NCI-H345 (cell line): ENCODE data around the gene SENP3.

ENCODE experiments used
- DNase-seq: peaks from one replicate; lab custom pipeline; 2025; lab: John Stamatoyannopoulos, UW

Gene SENP3

DNA sequence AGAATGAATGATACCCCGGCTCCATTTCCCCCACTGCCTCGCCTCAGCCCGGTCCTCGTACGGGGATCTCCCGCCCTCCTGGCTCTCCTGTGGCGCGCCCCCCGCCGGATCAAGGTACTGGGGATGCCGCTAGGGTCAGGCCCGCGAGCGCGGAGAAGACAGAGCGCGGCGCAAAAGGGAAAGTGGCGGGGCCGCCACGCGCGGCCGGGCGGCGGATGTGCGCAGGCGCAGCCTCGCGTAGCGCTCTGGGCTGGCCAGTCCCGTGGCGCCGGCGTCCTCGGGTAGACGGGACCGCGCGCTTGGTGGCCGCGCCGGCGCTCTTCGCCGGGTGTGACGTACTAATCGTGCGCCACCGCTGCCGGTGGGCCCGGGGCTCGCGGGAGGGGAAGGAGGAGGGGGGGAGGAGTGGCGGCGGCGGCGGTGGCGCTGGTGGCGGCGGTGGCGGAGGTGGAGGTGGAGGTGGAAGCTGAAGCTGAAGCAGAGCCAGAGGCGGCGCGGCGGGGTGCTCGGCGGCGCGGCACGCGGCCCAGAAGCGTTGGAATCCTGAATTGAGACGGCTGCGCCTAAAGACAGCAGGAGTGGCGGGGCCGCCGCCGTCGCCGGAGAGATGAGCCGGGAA lies at the start of gene SENP3:
Gene SENP3 (plus strand): TSS at position 331 of the 619 bp plus-strand sequence. CDS start 1,158 bp downstream, outside the sequence.
- peak; percentile 88 for DNase-seq

DNA sequence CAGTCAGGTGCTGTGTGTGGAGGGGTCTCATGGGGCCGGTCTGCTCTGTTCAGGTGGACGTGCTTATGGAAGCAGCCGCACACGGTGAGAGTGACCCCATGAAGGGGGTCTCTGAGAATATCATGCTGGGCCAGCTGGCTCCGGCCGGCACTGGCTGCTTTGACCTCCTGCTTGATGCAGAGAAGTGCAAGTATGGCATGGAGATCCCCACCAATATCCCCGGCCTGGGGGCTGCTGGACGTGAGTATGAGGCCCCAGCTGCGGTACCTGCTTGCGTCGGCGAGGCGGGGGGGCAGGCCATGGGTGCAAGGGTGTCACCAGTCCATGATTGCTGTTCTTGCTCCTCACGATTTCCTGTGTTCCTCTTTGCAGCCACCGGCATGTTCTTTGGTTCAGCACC lies 49.6 kb upstream of the SENP3 start:
- DNase-seq, result no peak

DNA sequence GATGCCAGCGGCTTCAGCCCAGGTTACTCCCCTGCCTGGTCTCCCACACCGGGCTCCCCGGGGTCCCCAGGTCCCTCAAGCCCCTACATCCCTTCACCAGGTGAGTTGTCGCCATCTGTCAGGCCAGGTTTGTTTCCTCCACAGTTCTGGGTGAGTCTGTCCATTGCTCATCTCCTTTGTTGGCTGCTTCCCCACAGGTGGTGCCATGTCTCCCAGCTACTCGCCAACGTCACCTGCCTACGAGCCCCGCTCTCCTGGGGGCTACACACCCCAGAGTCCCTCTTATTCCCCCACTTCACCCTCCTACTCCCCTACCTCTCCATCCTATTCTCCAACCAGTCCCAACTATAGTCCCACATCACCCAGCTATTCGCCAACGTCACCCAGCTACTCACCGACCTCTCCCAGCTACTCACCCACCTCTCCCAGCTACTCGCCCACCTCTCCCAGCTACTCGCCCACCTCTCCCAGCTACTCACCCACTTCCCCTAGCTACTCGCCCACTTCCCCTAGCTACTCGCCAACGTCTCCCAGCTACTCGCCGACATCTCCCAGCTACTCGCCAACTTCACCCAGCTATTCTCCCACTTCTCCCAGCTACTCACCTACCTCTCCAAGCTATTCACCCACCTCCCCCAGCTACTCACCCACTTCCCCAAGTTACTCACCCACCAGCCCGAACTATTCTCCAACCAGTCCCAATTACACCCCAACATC lies 48.7 kb upstream of the SENP3 start:
- no peak for DNase-seq

DNA sequence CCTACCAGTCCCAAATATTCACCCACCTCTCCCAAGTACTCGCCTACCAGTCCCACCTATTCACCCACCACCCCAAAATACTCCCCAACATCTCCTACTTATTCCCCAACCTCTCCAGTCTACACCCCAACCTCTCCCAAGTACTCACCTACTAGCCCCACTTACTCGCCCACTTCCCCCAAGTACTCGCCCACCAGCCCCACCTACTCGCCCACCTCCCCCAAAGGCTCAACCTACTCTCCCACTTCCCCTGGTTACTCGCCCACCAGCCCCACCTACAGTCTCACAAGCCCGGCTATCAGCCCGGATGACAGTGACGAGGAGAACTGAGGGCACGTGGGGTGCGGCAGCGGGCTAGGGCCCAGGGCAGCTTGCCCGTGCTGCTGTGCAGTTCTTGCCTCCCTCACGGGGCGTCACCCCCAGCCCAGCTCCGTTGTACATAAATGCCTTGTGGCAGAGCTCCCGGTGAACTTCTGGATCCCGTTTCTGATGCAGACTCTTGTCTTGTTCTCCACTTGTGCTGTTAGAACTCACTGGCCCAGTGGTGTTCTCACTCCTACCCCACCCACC lies 47.8 kb upstream of the SENP3 start:
- no peak for DNase-seq

DNA sequence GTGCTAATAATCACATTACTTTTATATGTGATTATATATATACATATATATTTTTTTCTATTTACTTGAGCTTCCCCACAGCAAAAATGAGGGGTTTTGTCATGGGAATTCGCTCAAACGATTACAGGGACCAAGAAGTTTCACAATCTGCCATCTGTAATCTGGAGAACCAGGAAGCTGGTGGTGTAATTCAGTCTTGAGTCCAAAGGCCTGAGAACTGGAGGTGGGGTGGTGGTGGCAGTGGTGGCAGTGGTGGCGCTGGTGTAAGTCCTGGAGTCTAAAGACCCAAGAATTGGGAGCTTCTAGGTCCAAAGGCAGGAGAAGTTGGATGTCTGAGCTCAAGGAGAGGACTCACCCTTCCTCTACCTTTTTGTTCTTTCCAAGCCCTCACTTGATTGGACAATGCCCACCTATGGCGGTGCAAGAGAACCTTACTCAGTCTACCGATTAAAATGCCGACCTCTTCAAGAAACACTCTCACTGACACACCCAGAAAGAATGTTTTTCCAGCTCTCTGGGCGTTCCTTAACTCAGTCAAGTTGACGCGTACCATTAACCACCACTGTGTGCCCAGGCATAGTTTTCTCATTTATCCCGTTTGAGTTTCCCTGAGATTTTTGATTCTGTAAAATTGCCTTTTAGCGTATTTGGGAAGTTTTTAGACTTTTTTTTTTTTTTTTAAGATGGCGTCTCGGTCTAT lies 45.7 kb upstream of the SENP3 start:
- no peak for DNase-seq

DNA sequence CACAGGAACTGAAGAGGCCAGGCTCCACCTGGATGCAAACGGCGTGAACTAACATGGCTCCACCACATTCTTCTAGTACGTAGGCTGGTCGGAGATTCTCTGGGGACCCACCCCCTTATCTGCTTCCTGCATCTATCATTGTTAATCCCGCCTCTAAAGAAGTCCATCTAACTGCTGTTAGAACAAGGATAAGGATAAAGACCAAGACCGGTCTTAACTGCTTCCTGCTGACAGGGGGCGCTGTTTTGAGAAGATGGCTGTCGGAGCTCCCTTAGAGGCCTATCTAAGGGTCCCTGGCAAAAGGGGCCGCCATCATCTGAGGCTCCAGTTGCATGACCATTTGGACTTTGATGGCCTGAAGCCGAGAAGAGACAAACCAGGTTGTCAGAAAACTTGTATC lies 38.7 kb upstream of the SENP3 start:
- DNase-seq, result no peak

DNA sequence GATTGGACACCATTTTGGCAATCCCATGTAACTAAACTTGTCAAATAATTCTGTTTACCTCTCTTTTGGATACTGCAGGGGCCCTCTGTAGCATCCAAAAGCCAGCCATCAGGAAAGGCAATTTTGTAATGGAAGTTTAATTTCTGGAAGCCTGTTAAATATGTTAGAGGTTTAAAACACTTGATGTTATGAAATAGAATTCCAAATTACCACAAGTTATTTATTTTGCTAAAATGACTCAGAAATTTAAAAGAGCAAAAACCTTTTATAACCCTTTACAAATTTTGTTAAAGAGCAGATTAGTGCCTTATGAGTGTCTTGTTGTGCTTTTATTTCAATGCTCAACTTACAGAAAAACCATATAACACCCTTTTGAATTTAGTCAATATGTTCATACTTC lies 32.9 kb upstream of the SENP3 start:
- no peak for DNase-seq

DNA sequence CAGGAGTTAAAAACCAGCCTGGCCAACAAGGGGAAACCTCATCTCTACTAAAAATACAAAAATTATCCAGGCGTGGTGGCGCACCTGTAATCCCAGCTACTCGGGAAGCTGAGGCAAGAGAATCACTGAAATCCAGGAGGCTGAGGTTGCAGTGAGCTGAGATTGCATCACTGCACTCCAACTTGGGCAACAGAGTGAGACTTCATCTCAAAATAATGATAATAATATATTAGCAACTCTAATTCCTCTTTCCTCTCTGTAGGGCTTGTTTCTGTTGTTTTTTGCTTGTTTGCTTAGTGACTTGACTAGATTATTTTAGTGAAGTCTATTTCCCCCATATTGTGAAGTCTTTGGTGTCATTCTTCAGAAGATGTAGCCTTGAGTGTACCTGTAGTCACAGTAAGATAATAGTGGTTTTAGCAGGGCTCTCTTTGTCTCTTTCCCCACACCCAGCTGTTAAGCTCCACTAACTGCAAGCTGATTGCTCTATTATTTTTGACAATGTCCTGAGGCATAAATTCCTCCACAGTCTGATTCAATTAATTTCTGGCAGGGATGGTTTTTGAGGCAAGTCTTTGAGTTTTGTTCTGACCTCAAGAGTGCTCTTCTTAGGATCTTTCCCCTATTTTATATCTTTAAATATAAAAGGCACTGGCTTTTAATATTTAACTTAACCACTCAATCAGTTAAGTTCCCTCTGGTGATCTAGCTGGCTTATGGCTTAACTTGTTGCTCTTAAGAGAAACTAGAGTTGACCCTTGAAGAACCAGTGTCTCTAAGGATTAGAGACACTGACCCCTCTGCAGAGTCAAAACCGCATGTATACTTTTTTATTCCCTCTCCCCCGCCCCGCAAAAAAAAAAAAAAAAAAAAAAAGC lies 31.5 kb upstream of the SENP3 start:
- DNase-seq, result no peak

DNA sequence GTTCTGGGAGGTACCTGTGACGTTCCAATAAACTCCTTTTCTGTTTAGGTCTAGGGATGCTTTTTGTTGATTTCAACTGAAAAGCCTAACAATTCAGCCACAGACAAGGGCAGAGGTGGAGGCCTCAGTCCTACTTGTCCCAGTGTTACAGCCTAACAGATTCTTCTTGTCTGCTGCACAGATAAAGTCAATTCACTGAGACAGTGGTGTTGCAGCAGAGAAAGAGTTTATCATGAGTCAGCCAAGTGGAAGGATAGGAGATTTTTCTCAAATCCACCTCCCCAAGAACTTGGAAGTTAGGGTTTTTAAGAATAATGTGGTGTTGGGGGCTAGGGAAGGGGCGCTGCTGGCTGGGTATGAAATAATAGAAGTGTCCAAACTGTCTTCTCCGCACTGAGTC lies 23.7 kb upstream of the SENP3 start:
- no peak for DNase-seq

DNA sequence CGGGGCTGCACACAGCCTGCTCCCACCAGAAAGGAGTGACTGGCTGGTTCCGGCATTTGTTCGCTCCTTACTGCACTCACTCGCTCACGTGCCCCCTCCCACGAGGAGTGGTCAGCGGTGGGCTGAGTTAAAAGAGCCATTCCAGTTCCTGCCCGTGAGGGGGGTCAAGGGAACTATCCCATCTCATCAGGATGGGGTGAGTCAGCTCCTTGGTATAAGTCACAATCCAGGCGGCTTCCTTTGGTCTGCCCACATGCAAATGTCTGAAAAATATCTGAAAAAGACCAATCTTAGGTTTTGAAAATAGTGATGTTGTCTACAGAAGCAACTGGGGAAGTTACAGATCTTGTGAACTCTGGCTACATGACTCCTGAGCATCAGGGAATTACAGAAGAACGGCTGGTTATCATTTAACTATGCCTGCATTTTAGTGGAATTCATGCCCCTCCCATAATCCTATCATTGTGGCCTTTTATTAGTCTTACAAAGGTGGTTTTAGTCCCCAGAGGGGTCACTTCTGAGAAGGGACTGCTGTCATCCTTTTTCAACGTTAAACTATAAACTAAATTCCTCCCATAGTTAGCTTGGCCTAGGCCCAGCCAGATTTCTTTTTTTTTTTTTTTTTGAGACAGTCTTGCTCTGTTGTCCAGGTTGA lies 22.7 kb upstream of the SENP3 start:
- no peak for DNase-seq

DNA sequence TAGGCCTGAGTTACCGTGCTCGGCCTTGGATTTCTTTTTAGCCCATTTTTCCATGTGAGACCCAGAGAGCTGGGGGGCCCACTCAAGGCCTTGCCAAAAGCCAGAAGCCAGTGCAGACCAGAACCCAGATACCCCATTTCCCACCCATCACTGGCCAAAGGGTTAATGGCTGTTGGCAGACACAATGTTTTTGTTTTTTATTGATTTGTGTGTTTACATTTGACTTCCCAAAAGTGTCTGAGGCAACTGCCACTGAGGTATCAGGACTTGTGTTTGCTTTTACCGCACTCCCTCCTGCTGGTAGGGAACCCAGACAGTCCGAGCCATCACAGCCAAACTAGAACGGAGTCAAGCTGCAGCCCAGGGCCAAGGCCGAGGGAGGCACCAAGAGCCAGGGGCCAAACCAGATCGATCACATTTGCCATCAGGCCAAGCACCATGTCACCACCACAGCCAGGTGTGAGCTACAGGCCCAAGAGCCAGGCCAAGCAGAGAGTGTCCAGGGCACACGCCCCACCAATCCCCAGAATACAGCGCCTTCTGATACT lies 20.6 kb upstream of the SENP3 start:
- DNase-seq, result no peak

DNA sequence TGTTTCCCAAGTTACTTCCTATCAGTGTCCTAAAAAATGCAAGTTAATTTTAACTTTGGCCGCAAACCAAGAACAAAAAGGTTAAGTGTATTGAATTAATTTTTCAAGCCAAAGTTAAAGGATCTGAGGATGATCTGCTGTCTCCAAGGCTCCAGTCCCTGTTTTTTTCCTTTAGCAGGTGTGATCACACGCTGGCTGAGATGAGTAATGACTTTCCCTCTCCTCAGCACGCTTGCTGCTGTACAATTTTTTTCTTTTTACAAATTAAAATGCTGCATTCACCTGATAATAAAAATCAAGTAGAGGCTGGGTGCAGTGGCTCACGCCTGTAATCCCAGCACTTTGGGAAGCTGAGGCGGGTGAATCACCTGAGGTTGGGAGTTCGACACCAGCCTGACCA lies 16.8 kb upstream of the SENP3 start:
- DNase-seq, result no peak

DNA sequence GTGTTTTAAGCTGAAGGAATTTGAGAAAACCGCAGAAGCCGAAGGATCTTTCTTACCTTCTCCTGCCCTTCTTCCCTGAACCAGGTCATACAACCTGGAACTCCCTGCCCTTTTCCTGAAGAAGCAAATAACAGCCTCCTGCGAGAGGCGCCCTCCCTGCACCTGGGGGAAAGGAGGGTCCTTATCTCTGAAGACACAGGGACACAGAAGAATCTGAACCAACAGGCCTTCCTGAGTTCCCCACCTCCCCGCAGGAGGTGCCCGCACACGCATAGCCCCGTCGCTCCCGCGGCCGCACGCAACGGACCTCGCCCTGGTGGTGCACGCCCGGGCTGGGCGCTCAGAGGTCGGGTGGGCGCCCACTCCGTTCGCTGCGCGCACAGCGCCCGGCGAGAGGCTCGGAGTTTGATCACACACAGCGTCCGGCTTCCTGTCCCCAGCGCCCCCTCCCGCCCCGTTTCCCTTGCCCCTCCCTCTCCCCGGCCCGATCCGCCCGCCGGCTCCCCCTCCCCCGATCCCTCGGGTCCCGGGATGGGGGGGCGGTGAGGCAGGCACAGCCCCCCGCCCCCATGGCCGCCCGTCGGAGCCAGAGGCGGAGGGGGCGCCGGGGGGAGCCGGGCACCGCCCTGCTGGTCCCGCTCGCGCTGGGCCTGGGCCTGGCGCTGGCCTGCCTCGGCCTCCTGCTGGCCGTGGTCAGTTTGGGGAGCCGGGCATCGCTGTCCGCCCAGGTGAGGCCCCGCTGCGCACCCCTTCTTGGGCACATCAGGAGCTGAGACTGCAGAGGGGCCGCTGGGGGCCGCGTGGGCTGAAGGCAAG lies 12.9 kb upstream of the SENP3 start, which contains the start of gene TNFSF12:
Gene TNFSF12 (plus strand): TSS at position 474 of the 816 bp plus-strand sequence. CDS start 96 bp downstream, at position 570.
- DNase-seq, result peak; percentile 12

DNA sequence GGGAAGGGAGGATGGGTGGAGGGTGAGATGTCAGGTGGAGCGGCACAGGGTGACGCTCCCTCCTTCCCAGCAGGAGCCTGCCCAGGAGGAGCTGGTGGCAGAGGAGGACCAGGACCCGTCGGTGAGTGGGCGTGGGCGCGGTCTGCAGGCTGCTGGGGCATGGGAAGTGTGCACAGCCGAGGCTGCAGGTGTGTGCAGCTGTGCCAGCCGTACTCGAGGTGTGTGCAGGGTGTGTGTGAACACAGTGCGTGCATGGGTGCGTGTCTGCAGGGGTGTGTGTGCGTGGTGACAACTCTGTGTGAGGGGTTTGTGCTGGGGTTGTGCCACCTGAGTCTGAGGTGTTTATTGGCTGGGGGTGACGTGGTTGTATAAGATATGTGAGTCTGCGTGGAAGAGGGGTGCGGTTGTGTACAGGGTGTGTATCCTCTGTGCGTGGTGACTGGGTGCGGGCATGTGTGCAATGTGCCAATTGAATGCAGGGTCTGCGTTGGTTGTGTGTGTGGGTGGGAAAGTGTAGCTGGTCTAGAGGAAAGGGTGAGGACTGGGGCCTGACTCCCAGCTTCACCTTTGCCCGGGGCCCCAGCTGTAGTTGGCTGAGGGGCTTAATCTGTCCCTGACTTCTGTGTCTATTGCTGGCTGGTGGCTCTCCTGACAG lies 12.2 kb upstream of the SENP3 start:
- DNase-seq, result no peak

DNA sequence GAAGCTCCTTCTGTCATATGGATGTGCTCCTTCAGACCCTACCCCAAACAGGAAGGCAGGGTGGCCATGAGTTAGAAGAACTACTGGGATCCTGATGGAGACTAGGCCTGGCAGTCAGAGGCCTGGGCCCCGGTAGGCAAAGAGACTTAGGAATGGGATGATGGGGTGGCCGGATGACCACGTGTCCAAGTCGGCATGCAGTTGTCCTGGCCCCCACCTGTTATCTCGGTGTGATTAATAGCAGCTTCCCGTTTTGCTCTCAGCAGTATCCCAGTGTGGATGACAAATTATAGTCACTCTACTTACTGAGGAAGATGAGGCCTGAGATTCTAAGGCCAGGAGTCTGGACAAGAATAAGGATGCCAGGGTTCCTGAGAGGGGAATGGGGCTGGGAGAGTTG lies 11.4 kb upstream of the SENP3 start:
- DNase-seq, result no peak

DNA sequence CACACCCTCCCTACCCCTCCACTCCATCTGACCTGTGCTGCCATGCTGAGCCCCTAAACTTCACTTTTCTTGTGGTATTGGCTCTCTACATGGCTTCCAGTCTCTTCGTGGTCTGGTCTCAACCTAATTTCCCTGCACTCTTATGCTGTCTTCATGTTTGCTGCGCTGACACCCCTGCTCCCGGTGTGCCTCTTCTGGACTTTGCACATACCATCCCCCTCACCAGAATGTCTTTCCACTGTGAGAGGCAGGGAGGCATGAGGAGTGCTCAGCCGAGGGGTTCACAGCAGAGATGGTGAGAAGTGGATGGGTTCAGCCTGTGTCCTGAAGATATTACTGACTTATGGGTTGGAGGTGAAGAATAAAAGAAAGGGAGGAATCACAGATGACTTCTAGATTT lies 10.3 kb upstream of the SENP3 start:
- DNase-seq, result no peak

DNA sequence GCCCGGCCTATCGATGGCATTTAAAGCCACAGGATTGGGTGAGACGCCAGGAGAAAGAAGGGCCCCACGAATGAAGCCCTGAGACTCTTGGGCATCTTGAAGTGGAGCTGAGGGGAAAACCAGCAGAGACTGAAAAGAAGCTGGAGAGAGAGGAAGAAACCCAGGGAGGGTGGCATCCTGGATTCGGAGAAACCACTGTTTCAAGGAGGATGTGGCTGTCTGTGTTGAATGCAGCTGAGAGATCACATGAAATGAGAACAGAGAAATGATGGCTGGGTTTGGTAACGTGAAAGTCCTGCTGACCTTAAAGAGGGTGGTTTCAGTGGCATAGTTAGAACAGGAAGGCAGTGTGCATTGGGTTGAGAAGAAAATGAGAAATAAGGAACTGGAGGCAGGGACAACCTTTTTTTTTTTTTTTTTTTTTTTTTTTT lies 9.1 kb upstream of the SENP3 start:
- no peak for DNase-seq

DNA sequence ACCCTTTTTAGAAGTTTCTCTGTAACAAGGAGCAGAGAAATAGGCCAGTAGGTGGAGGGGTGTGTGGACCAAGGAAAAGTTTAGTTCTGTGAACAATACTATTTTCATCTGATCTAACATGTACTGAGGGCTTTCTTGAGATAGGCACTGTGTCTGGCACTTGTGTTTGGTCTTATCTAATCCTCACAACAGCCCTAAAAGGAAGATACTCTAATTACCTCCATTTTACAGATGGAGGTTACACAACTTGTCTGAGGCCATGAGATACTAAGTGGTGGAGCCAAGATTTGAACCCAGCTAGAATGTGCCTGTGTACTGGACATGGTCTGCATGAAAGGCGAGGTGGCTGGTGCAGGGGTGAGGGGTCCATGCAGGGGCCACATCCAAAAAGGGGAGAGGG lies 8.4 kb upstream of the SENP3 start:
- DNase-seq, result no peak

DNA sequence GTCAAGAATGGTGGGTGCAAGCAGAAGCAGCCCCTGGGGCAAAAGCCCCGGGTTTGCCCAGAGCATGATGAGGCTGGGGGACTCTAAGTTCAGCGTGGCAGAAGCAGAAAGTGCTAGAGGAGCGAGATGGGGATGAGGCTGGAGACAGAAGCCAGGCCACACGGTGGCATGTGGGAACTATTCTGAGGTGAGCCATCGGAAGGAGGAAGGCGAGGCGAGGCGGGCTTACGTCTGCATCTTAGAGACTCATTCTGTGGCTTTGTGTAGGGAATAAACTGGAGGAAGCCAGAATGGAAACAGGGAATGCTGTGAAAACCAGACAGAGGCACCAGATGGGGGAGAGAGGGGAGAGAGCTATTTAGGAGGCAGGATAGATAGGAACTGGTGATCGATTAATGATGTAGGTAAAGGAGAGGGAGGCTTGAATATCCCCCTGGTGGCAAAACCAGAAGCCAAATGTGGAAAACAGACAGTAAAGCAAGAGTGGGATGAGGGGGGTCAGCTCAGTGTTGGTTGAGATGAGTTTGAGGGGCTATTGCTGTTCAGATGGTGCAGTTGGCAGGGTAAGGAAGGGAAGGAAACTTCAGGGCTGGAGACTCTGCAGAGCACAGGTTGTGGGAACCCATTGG lies 6.3 kb upstream of the SENP3 start:
- DNase-seq, result no peak
